ENCODE results near the gene EXOC3. TPM values are rescaled to one million over a fixed set of nuclear protein-coding genes. Genes with fewer than 3 reads are reported as not detected.

EXOC3 gene
- total RNA-seq, 1 donor from 2014 or later: 29.2 TPM

Other genes starting within 250 kb of the EXOC3 start
- gene CCDC127, start 225.0 kb upstream of the EXOC3 start, total RNA-seq: 6.3 TPM
- gene SDHA, start 224.9 kb upstream of the EXOC3 start, total RNA-seq: 98.6 TPM
- gene PDCD6, start 171.5 kb upstream of the EXOC3 start, total RNA-seq: 42.3 TPM
- 1.0 TPM for gene AHRR, start 121.5 kb upstream of the EXOC3 start, total RNA-seq
- 1.6 TPM for gene SLC9A3, start 81.3 kb downstream of the EXOC3 start, total RNA-seq
- gene CEP72, start 169.2 kb downstream of the EXOC3 start, total RNA-seq: 5.2 TPM

Data from skeletal muscle tissue (tissue), 1 donor.